ENCODE data around the gene NFAT5. TPM values are rescaled to one million over a fixed set of nuclear protein-coding genes. Genes with fewer than 3 reads are reported as not detected.
"Not testable (repeated sequence)": the region's sequence is repeated elsewhere in the genome, so short reads cannot be mapped to it uniquely, and the experiment has no call there.

Gene NFAT5
- polyA plus RNA-seq, 2 of the 4 experiments (the other 2 are of a cell fraction), result 9.5 to 45.1 TPM

GRCh38 chr16:69566240-69566980 lies 644 bp downstream of the NFAT5 start:
- peak; percentile 50 to 81 for DNase-seq (ENCODE audit: low read depth in 1 of 2, low spot score in 1 of 2)

GRCh38 chr16:69566981-69567680 lies 1.4 kb downstream of the NFAT5 start:
- peak overlapping the region; percentile 92 for H3K4me2 ChIP-seq
- no peak for FAIRE-seq
- ATAC-seq, result peak; percentile 27 to 31; a peak in 5 of 6 replicates
- 1% methylated on average over 9 of the region's 9 CpGs for WGBS (ENCODE audit: missing lambda C conversion rate)
- H3K4me1 ChIP-seq, result peaks cover 53% of the 10 kb centered on the region
- ChIA-PET POLR2A (interaction anchor here (0.6 to 5.5 kb wide), 2 partner anchors 37 to 215 kb away, joined by 13 to 36 read pairs; no protein-coding TSS in a partner anchor), CTCF (interaction anchor here (0.6 to 3.3 kb wide), 8 partner anchors 11 to 259 kb away, joined by 3 to 17 read pairs (median 4); no protein-coding TSS in a partner anchor)
- no peak for DNase-seq (ENCODE audit: low read depth in 1 of 2, low spot score in 1 of 2)
- H3K9me3 ChIP-seq, result no peaks in the 10 kb centered on the region
- peak overlapping the region; percentile 97 to 99 for H3K27ac ChIP-seq
- H3K4me3 ChIP-seq, result peak overlapping the region; percentile 79
- TF ChIP-seq MAFK (IDR thresholded peaks at IDR 0.05; ENCODE audit: partially characterized antibody) (no peak), NR3C1 (IDR thresholded peaks at IDR 0.05) (no peak), RAD21 (conservative IDR thresholded peaks at IDR 0.05 in 1 of 2, IDR thresholded peaks at IDR 0.05 in 1 of 2) (no peak; a peak in 1 of 5 replicates), HOXB13 (CRISPR knock-in tag; IDR thresholded peaks at IDR 0.05; ENCODE audit: low read depth) (no peak), EP300 (IDR thresholded peaks at IDR 0.05) (no peak), HDAC2 (IDR thresholded peaks at IDR 0.05) (0 out of 2 replicates have a peak, but pooled peaks have one; percentile 31)

More at GRCh38 chr16:69566240-69566980, 644 bp downstream of the NFAT5 start:
- ChIA-PET CTCF (interaction anchor here (0.6 to 3.3 kb wide), 7 partner anchors 11 to 260 kb away, joined by 3 to 17 read pairs (median 4); no protein-coding TSS in a partner anchor), POLR2A (interaction anchor here (0.6 to 5.5 kb wide), 4 partner anchors 12 to 214 kb away, joined by 3 to 36 read pairs (median 8); no protein-coding TSS in a partner anchor)
- Histone ChIP-seq H3K4me1 (peaks cover 56% of the 10 kb centered on the region), H3K4me3 (peak overlapping the region; percentile 79), H3K27ac (peak overlapping the region; percentile 97 to 99), H3K9me3 (no peaks in the 10 kb centered on the region), H3K4me2 (peak overlapping the region; percentile 92)
- TF ChIP-seq FOSL2 (IDR thresholded peaks at IDR 0.05) (no peak; the same call in 1 of the 2 replicates), FOSL2 (CRISPR knock-in tag; IDR thresholded peaks at IDR 0.05) (peak; percentile 28), CHD2 (IDR thresholded peaks at IDR 0.05; ENCODE audit: low read length, partially characterized antibody) (peak; percentile 13), JUN (IDR thresholded peaks at IDR 0.05) (peak; percentile 4 to 63; a peak in 1 of 5 replicates), PHF8 (IDR thresholded peaks at IDR 0.05; ENCODE audit: borderline replicate concordance, low read depth) (peak; percentile 52), JUNB (IDR thresholded peaks at IDR 0.05) (0 out of 2 replicates have a peak, but pooled peaks have one; percentile 23), MAX (IDR thresholded peaks at IDR 0.05) (peak; percentile 33; the same call in 1 of the 2 replicates), ATOH8 (CRISPR knock-in tag; IDR thresholded peaks at IDR 0.05; ENCODE audit: low read depth) (no peak), EHF (CRISPR knock-in tag; IDR thresholded peaks at IDR 0.05) (no peak), MYC (IDR thresholded peaks at IDR 0.05; ENCODE audit: borderline replicate concordance, low read length) (0 out of 2 replicates have a peak, but pooled peaks have one; percentile 24), POLR2A (IDR thresholded peaks at IDR 0.05; ENCODE audit: low read length) (peak; percentile 30; the same call in 1 of the 2 replicates)
- no peak for FAIRE-seq
- 1% methylated on average over 33 of the region's 75 CpGs for WGBS (ENCODE audit: missing lambda C conversion rate)
- peak; percentile 73 to 80 for ATAC-seq

- ChIA-PET CTCF (interaction anchor here (0.7 to 3.3 kb wide), 6 partner anchors 9 to 182 kb away, joined by 3 to 17 read pairs (median 8); no protein-coding TSS in a partner anchor), POLR2A (interaction anchor here (0.7 to 5.5 kb wide), 2 partner anchors 9 to 39 kb away, joined by 4 to 36 read pairs; no protein-coding TSS in a partner anchor)
- Histone ChIP-seq H3K27ac (peak overlapping the region; percentile 97 to 99), H3K4me3 (peak overlapping the region; percentile 79), H3K4me1 (peaks cover 46% of the 10 kb centered on the region), H3K9me3 (no peaks in the 10 kb centered on the region), H3K4me2 (peak overlapping the region; percentile 92)
- FAIRE-seq, result no peak
- no peak for ATAC-seq
- TF ChIP-seq KDM5A (IDR thresholded peaks at IDR 0.05), result no peak
- no peak for TF ChIP-seq BCL3 (IDR thresholded peaks at IDR 0.05)
- no peak for TF ChIP-seq USF2 (IDR thresholded peaks at IDR 0.05)
- TF ChIP-seq JUNB (IDR thresholded peaks at IDR 0.05), result no peak
- TF ChIP-seq HEYL (CRISPR knock-in tag; IDR thresholded peaks at IDR 0.05), result no peak
- DNase-seq (ENCODE audit: low read depth in 1 of 2, low spot score in 1 of 2), result no peak
- 6% methylated on average over 2 of the region's 2 CpGs for WGBS (ENCODE audit: missing lambda C conversion rate)
Observed at GRCh38 chr16:69568676-69569075, 2.9 kb downstream of the NFAT5 start.

GRCh38 chr16:69578771-69579170 lies 13.0 kb downstream of the NFAT5 start:
- WGBS (ENCODE audit: missing lambda C conversion rate), result 67% methylated on average over 9 of the region's 9 CpGs
- DNase-seq (ENCODE audit: low read depth in 1 of 2, low spot score in 1 of 2); FAIRE-seq; H3K9me3 ChIP-seq; H3K4me3 ChIP-seq: not testable (repeated sequence)
- H3K27ac ChIP-seq, result 0 out of 6 replicates have a peak overlapping the region, but pooled peaks of 1 of the 2 experiments have one; percentile 33
- H3K4me1 ChIP-seq, result peaks cover 48% of the 10 kb centered on the region
- ChIA-PET POLR2A (interaction anchor here (0.6 kb wide), 2 partner anchors 148 to 252 kb away, joined by 3 to 5 read pairs; partner anchors contain the start of gene NQO1), CTCF (interaction anchor here (0.7 to 2.8 kb wide), 3 partner anchors 11 to 68 kb away, joined by 3 to 12 read pairs (median 4); no protein-coding TSS in a partner anchor)
- peak overlapping the region; percentile 59 for H3K4me2 ChIP-seq
- ATAC-seq, result peak in 1 of 2 experiments; percentile 66; a peak in 3 of 6 replicates
